IMR-90 (cell line): Measurements from ENCODE around the gene ANKRD33B. TPM values are rescaled to one million over a fixed set of nuclear protein-coding genes. Genes with fewer than 3 reads are reported as not detected.

ENCODE experiments used
- ATAC-seq: fragments of 200-7000 bp; cut with Tn5 transposase; 2 replicates; pipeline ENCODE4 v1.9.1; 2020; ENCODE audit warnings: low read depth, mild to moderate bottlenecking, moderate library complexity
- BruUV-seq: library from RNA; stranded (reverse); fragments of 400-500 nt; replicated peaks from 2 replicates; lab custom pipeline; 2021; lab: Mats Ljungman, UMichigan
- CTCF ChIA-PET: fragments of 300-600 bp; formaldehyde crosslinking; extraction: SDS; loops from one replicate; lab custom pipeline; 2021; ENCODE audit warnings: antibody characterized with exemption; lab: Yijun Ruan, JAX
- POLR2A ChIA-PET: fragments of 300-600 bp; sonication (Branson Sonifier 250); formaldehyde crosslinking; loops from one replicate; lab custom pipeline; 2022; ENCODE audit warnings: antibody characterized with exemption; ENCODE audit not compliant: unreplicated experiment; lab: Charles Lee
- DNase-seq: peaks from one replicate; pipeline ENCODE4 v3.0.0; 2013
- H2AFZ ChIP-seq: replicated peaks from 2 replicates; pipeline ENCODE3; 2013; ENCODE audit warnings: low read length, mild to moderate bottlenecking; ENCODE audit not compliant: poor library complexity
- H2AK5ac ChIP-seq: 2 replicates; pipeline ENCODE4 v1.6.1; 2013; ENCODE audit warnings: low read depth, low read length, inconsistent platforms
- H2AK9ac ChIP-seq: replicated peaks from 2 replicates; pipeline ENCODE3; 2013; ENCODE audit warnings: mild to moderate bottlenecking, low read depth, low read length, moderate library complexity; ENCODE audit not compliant: poor library complexity
- H2BK120ac ChIP-seq: 2 replicates; pipeline ENCODE4 v1.6.1; 2013; ENCODE audit warnings: low read depth, low read length, inconsistent platforms
- H2BK15ac ChIP-seq: 3 replicates; pipeline ENCODE4 v1.6.1; 2013; ENCODE audit warnings: low read depth, low read length, inconsistent platforms
- H2BK20ac ChIP-seq: 2 replicates; pipeline ENCODE4 v1.6.1; 2013; ENCODE audit warnings: low read depth, mild to moderate bottlenecking, inconsistent platforms, low read length, moderate library complexity
- H2BK5ac ChIP-seq: 2 replicates; pipeline ENCODE4 v1.6.1; 2013; ENCODE audit warnings: mild to moderate bottlenecking, low read depth, low read length, inconsistent platforms; ENCODE audit not compliant: poor library complexity, severe bottlenecking
- H3K14ac ChIP-seq: replicated peaks from 2 replicates; pipeline ENCODE4 v1.6.1; 2013; ENCODE audit warnings: low read depth, low read length, inconsistent platforms
- H3K18ac ChIP-seq: 2 replicates; pipeline ENCODE4 v1.6.1; 2013; ENCODE audit warnings: low read depth, low read length, control low read depth
- H3K23ac ChIP-seq: 2 replicates; pipeline ENCODE4 v1.6.1; 2013; ENCODE audit warnings: low read depth, low read length, inconsistent platforms
- H3K27ac ChIP-seq: 2 replicates; pipeline ENCODE4 v1.5.1; 2013; ENCODE audit warnings: mild to moderate bottlenecking, control low read depth, low read length; ENCODE audit not compliant: insufficient read depth
- H3K27me3 ChIP-seq: 2 replicates; pipeline ENCODE4 v1.6.1; 2013; ENCODE audit warnings: low read length; ENCODE audit not compliant: control insufficient read depth, insufficient read depth
- H3K36me3 ChIP-seq: 2 replicates; pipeline ENCODE4 v1.6.1; 2013; ENCODE audit warnings: low read length, mixed read lengths; ENCODE audit not compliant: control insufficient read depth, insufficient read depth
- H3K4ac ChIP-seq: 2 replicates; pipeline ENCODE4 v1.6.1; 2013; ENCODE audit warnings: low read depth, low read length, inconsistent platforms
- H3K4me1 ChIP-seq: 2 replicates; pipeline ENCODE4 v1.6.1; 2013; ENCODE audit warnings: low read length, mixed read lengths; ENCODE audit not compliant: control insufficient read depth, insufficient read depth
- H3K4me2 ChIP-seq: 2 replicates; pipeline ENCODE4 v1.6.1; 2013; ENCODE audit warnings: low read depth, mild to moderate bottlenecking, control low read depth, low read length, moderate library complexity
- H3K4me3 ChIP-seq: 2 replicates; pipeline ENCODE4 v1.5.1; 2013; ENCODE audit warnings: low read depth, mild to moderate bottlenecking, control low read depth, low read length, moderate library complexity; ENCODE audit not compliant: insufficient read depth
- H3K56ac ChIP-seq: 2 replicates; pipeline ENCODE4 v1.6.1; 2013; ENCODE audit warnings: low read length, inconsistent platforms; ENCODE audit not compliant: insufficient read depth; ENCODE audit errors: extremely low read depth
- H3K79me1 ChIP-seq, 2 experiments: 2 replicates each; pipeline ENCODE4 v1.6.1; 2013; ENCODE audit warnings: low read length in 2 of 2, inconsistent platforms in 1 of 2, low read depth in 1 of 2
- H3K9ac ChIP-seq: 2 replicates; pipeline ENCODE4 v1.6.1; 2013; ENCODE audit warnings: low read depth, low read length, control low read depth
- H3K9me1 ChIP-seq: 2 replicates; pipeline ENCODE4 v1.6.1; 2013; ENCODE audit warnings: low read length, inconsistent platforms; ENCODE audit not compliant: insufficient read depth
- H3K9me3 ChIP-seq: 2 replicates; pipeline ENCODE4 v1.6.1; 2013; ENCODE audit warnings: low read length; ENCODE audit not compliant: control insufficient read depth, insufficient read depth
- H4K20me1 ChIP-seq: 2 replicates; pipeline ENCODE4 v1.6.1; 2013; ENCODE audit warnings: low read length, inconsistent platforms; ENCODE audit not compliant: insufficient read depth
- H4K5ac ChIP-seq: 2 replicates; pipeline ENCODE4 v1.6.1; 2013; ENCODE audit warnings: mild to moderate bottlenecking, low read depth, low read length, control low read depth
- H4K8ac ChIP-seq, 2 experiments: 2 replicates each; pipeline ENCODE4 v1.6.1; 2013; ENCODE audit warnings: low read depth in 2 of 2, low read length in 2 of 2, control low read depth in 1 of 2, inconsistent platforms in 1 of 2
- H4K91ac ChIP-seq: 2 replicates; pipeline ENCODE4 v1.6.1; 2013; ENCODE audit warnings: low read depth, low read length, inconsistent platforms; ENCODE audit not compliant: insufficient read depth
- BHLHE40 ChIP-seq: fragments of 150-350 bp; IDR thresholded peaks from 2 replicates; pipeline ENCODE4 v1.6.1; 2016; ENCODE audit warnings: mild to moderate bottlenecking, low read depth, low read length
- CEBPB ChIP-seq: IDR thresholded peaks from 2 replicates; pipeline ENCODE4 v1.6.1; 2012; ENCODE audit warnings: low read depth, low read length, improper control_type of control experiment
- CHD1 ChIP-seq: IDR thresholded peaks from 2 replicates; pipeline ENCODE4 v1.6.1; 2012; ENCODE audit warnings: low read depth, low read length, improper control_type of control experiment
- FOS ChIP-seq: fragments of 150-350 bp; IDR thresholded peaks from 2 replicates; pipeline ENCODE4 v1.6.1; 2016; ENCODE audit warnings: low read depth, low read length
- MAFK ChIP-seq: IDR thresholded peaks from 2 replicates; pipeline ENCODE4 v1.6.1; 2012; ENCODE audit warnings: low read depth, low read length, improper control_type of control experiment
- MAZ ChIP-seq: IDR thresholded peaks from 2 replicates; pipeline ENCODE4 v1.6.1; 2012; ENCODE audit warnings: low read depth, mild to moderate bottlenecking, low read length, improper control_type of control experiment, moderate library complexity, borderline replicate concordance
- MXI1 ChIP-seq: IDR thresholded peaks from 2 replicates; pipeline ENCODE4 v1.6.1; 2012; ENCODE audit warnings: low read depth, mild to moderate bottlenecking, low read length, moderate library complexity, borderline replicate concordance
- NFE2L2 ChIP-seq: fragments of 150-350 bp; IDR thresholded peaks from 2 replicates; pipeline ENCODE4 v1.6.1; 2016; ENCODE audit warnings: low read depth, mild to moderate bottlenecking, low read length
- POLR2A ChIP-seq: IDR thresholded peaks from 2 replicates; pipeline ENCODE4 v1.6.1; 2012; ENCODE audit warnings: mild to moderate bottlenecking, low read depth, low read length
- RAD21 ChIP-seq: IDR thresholded peaks from 2 replicates; pipeline ENCODE4 v1.6.1; 2012; ENCODE audit warnings: low read length, improper control_type of control experiment
- RFX5 ChIP-seq: IDR thresholded peaks from 2 replicates; pipeline ENCODE4 v1.8.0; 2012; ENCODE audit warnings: low read depth, mild to moderate bottlenecking, low read length, moderate library complexity
- SMC3 ChIP-seq: fragments of 150-350 bp; IDR thresholded peaks from 2 replicates; pipeline ENCODE4 v1.6.1; 2016; ENCODE audit warnings: low read depth, mild to moderate bottlenecking, antibody characterized with exemption, low read length, moderate library complexity
- USF2 ChIP-seq: fragments of 150-350 bp; IDR thresholded peaks from 2 replicates; pipeline ENCODE4 v1.6.1; 2017; ENCODE audit warnings: mild to moderate bottlenecking, antibody characterized with exemption, low read length, low read depth
- WGBS, 2 experiments: methylation state at CpG; one replicate each; pipeline versions ENCODE4 v1.1.5 to v1.1.7; 2013; ENCODE audit warnings: missing lambda C conversion rate in 2 of 2; ENCODE audit not compliant: insufficient read length in 1 of 2; ENCODE audit errors: extremely low coverage in 2 of 2; 5-methylcytosine and 5-hydroxymethylcytosine counted together
- dilution Hi-C: fragments of 300-500 bp; cut with HindIII; formaldehyde crosslinking; loops from one replicate; pipeline ENCODE4 v1.14.3; 2018; ENCODE audit warnings: low sequenced_read_pairs; ENCODE audit not compliant: unreplicated experiment
- in situ Hi-C: fragments of 300-500 bp; cut with MboI; formaldehyde crosslinking; loops from 3 replicates; pipeline ENCODE4 v1.14.3; 2019; ENCODE audit warnings: low sequenced_read_pairs, inconsistent platforms, mixed read lengths
- intact Hi-C: fragments of 100-400 bp; cut with micrococcal nuclease; formaldehyde crosslinking; loops from 2 replicates; pipeline ENCODE4 v1.10.0; 2022
- polyA plus RNA-seq, 3 experiments: library from polyadenylated mRNA; depleted of rRNA; stranded (reverse); fragments of >200 nt; gene quantifications; 2 replicates each; pipeline ENCODE4 v1.2.3, GENCODE V29; 2012; ENCODE audit warnings: low replicate concordance in 1 of 3
- total RNA-seq: library from RNA; depleted of rRNA; stranded (reverse); fragments of >200 nt; gene quantifications from 2 replicates; pipeline ENCODE4 v1.2.3, GENCODE V29; 2012

The ANKRD33B gene
- total and polyA plus RNA-seq, 2 of the 4 experiments (the other 2 are of a cell fraction), result 2.5 to 3.3 TPM

GRCh38 chr5:10524376-10525123 is 39.3 kb upstream of the ANKRD33B start:
- Histone ChIP-seq H4K8ac (peak overlapping the region; percentile 2 to 47; a peak in 1 of 4 replicates), H3K4ac (peak overlapping the region; percentile 73), H2BK15ac (peak overlapping the region; percentile 49; the same call in 2 of the 3 replicates), H4K20me1 (no peaks in the 10 kb centered on the region), H3K27me3 (no peaks in the 10 kb centered on the region), H3K4me1 (peaks cover 32% of the 10 kb centered on the region), H3K23ac (0 out of 2 replicates have a peak overlapping the region, but pooled peaks have one; percentile 67), H2BK20ac (peak overlapping the region; percentile 84), H2BK120ac (peak overlapping the region; percentile 95), H2BK5ac (peak overlapping the region; percentile 81), H3K18ac (peak overlapping the region; percentile 22), H4K91ac (peak overlapping the region; percentile 29), H3K9ac (no peak overlapping the region), H3K9me3 (peaks cover 3% of the 10 kb centered on the region; the same call in 1 of the 2 replicates), H3K27ac (peak overlapping the region; percentile 73), H4K5ac (peak overlapping the region; percentile 10; the same call in 1 of the 2 replicates), H3K36me3 (no peaks in the 10 kb centered on the region), H3K9me1 (peaks cover 36% of the 10 kb centered on the region), H2AK5ac (peak overlapping the region; percentile 71; the same call in 1 of the 2 replicates), H3K56ac (0 out of 2 replicates have a peak overlapping the region, but pooled peaks have one; percentile 4), H3K4me3 (no peak overlapping the region), H3K79me1 (no peaks in the 10 kb centered on the region), H2AFZ (peak overlapping the region; percentile 79), H2AK9ac (peak overlapping the region; percentile 25), H3K4me2 (no peak overlapping the region), H3K14ac (0 out of 2 replicates have a peak overlapping the region, but pooled peaks have one; percentile 46)
- intact Hi-C loops (no loop called here), dilution Hi-C loops (no loop called here), in situ Hi-C loops (no loop called here)
- ChIA-PET CTCF (no interaction called here), POLR2A (no interaction called here)
- BruUV-seq, result no TSS peak
- peak; percentile 97 for DNase-seq
- peak; percentile 86 for ATAC-seq
- WGBS, 2 experiments, result 66% methylated on average over 11 of the region's 19 CpGs; no CpG with 5 or more reads in 1 of the 2 experiments
- TF ChIP-seq MXI1 (no peak), USF2 (peak; percentile 30; the same call in 1 of the 2 replicates), MAFK (peak; percentile 37; the same call in 1 of the 2 replicates), CEBPB (no peak), RAD21 (peak; percentile 19; the same call in 1 of the 2 replicates), NFE2L2 (no peak), POLR2A (no peak), SMC3 (peak; percentile 11; the same call in 1 of the 2 replicates), MAZ (no peak), RFX5 (no peak), BHLHE40 (no peak), FOS (0 out of 2 replicates have a peak, but pooled peaks have one; percentile 8), CHD1 (0 out of 2 replicates have a peak, but pooled peaks have one; percentile 16)
